IPS DF 19.7 (cell line): Measurements from ENCODE around the gene MAML2.

Source experiments
- DNase-seq: peaks from one replicate; pipeline ENCODE4 v3.0.0-alpha.2; 2013; ENCODE audit warnings: low read depth, low spot score

MAML2 gene

DNA sequence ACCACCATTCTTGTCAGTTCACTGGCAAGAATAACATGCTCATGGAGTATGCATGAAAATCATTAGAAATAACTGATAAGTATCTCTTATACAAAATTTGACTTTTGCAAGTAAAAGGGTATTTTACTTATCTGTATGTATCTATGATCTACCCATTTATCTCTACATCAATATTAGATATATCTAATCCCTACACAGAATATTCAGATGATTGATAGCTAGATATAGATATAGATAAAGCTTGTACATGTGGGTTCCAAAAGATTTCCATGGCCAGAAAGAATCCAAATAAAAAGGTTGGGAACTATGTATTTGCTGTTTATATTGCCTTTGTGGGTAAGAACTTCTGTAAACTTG is 185.5 kb downstream of the MAML2 start:
- DNase-seq = no peak

DNA sequence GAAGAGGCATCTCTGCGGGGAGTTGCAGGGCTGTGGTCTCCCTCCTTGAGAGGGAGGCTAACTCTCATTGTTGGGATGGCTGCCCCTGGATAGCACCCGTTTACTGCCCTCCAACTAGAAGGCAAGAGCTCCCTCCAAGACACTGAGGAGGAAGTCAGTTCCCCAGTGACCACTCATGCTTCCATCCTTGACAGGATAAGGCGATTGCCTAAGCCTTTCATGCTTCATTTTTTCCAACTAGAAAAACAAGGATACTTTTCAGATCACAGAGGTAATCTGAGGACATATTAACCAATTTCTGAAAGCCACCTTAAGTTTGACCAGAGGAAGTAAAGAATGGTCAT is 186.6 kb downstream of the MAML2 start:
- no peak for DNase-seq

DNA sequence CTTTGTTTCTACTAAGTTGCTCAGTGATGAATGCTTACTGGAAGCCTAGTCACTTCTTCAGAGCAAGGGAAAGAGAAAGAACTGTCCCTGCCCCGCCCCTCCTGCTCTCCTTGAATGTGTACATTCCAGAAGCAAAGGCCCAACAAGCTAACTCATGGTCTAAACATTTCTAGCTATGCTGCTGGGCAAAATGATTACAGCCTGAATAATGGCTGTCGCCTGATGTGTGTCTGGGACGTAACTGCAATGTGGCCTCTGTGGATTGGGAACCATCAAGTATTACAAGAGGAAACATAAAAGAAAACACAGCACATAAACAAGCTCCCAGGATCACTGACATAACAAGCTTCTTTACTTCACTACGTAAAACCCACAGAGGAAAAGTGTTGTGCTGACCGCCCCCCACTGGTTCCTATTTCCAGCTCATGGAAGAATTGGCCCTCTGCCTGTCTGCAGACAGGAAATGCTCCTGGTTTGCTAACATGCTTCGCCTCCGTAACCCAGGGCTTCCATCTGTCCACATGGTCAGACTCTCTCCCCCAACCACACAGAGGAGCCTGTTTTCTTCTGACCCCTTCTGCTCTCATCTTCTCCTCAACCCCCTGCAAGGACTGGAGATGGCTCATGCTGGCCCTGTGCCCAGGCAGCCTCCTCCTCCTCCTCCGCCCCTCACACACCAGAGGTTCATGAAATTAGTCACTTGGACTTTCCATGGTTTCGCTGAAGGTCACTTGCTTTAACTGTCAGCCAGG is 187.2 kb downstream of the MAML2 start:
- no peak for DNase-seq

DNA sequence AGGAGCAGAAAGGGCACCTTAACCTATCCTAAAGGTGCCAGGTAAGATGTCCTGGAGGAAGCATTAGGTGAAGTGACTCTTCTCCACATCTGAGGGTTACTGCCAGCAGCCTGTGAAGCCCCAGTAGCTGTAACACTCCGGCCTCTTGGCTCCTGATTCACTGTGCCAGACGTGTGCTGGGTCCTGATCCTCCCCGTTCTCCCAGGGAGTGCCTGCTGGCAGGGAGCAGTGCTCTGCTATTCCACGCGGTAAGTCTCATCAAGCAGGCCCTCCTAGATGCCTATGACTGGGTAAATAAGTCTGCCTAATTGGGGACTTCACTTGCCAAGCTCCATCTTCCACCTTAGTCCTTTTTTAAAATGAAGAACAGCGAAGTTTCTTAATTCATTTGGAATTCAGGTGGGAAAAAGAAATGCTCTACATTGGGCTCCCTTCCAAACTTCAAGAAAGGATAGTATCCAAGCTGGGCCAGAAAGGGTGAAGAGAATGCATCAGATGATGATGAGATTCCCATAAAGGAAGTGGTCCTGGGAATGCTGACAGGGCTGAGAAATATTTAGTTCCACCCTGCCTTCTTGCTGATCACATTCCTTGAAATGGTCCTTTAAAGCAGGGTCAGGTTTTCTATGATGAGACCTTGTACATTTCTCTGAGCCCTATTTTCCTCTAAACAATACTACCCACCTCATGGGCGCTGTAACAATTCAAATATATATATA is 188.0 kb downstream of the MAML2 start:
- DNase-seq = no peak

DNA sequence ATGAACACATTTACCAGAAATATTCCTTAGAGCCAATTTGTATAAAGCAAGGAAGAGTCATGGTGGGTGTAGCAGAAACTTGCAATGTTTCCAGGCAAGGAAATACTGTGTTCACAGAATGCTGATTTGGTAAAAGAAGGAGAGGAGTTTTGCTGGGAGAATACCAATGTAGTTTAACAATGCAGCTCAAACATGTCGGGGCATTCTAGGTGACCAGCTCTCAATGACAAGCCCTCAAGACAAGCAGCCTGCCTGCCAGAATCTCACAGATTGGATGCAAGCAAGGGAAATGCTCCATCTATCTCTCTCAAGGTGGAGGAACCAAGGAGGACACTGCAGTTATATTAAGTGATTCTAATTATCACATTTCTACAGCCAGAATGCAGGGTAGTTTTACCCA is 190.4 kb downstream of the MAML2 start:
- no peak for DNase-seq

DNA sequence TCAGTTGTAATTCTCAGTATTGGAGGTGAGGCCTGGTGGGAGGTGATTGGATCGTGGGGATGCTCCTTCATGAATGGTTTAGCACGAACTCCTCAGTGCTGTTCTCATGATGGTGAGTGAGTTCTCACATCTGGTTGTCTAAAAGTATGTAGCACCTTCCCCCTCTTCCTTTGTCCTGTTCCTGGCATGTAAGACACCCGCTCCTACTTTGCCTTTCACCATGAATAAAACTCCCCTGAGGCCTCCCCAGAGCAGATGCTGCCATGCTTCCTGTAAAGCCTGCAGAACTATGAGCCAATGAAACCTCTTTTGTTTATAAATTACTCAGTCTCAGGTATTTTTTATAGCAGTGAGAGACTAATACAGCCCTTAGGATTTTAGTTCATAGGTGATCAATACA is 191.5 kb downstream of the MAML2 start:
- DNase-seq = no peak

DNA sequence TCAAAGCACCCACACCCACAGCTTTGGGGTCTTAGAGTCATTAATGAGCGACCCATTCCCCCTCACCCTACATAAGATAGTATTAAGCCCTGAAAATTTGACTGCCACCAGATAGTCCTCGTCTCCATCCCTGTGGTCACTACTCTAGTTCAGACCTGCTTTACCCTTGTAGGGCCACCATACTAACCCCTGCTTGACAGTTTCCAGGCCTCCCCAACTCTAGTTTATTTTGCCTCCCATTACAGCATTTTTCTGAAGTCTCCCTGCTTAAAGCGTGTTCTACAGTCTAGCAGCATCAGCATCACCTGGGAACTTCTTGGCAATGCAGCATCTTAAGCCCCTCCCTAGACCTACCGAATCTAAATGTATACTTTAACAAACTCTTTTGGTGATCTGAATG is 192.4 kb downstream of the MAML2 start:
- DNase-seq = no peak

DNA sequence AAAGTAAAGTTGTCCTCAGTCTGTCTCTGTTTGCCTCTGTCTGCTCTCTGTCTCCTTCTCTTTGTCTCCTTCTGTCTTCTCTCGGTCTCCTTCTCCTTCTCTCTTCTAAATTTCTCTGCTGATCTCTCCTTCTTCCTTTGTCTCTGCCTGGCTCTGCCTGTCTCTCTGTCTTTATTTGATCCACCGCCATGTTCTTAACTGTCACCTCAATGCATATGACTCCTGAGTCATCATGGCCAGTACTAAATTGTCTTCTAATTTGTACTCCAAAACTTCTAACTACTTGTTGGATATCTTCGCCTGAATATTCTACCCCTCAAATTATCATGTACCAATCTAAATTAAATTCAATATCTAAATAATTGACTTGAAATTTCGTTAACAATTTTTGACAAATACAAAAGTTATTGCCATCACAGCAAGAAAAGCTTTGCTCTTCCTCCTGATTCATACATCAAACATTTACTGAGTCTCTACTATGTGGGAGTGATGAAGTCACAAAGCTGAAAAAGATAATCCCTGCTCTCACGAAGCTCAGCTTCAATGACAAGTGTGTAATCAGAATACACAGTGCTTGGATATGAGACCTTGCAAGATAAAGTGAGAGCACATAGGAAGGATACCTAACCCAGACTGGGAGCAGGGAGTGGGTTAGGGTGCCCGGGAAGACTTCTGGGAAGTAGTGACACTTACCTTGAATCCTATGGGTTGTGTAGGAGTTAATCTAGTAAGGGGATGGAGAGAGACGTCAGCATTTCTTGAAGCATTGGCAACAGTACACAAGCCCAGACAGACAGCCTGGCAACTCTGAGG is 193.0 kb downstream of the MAML2 start:
- no peak for DNase-seq

DNA sequence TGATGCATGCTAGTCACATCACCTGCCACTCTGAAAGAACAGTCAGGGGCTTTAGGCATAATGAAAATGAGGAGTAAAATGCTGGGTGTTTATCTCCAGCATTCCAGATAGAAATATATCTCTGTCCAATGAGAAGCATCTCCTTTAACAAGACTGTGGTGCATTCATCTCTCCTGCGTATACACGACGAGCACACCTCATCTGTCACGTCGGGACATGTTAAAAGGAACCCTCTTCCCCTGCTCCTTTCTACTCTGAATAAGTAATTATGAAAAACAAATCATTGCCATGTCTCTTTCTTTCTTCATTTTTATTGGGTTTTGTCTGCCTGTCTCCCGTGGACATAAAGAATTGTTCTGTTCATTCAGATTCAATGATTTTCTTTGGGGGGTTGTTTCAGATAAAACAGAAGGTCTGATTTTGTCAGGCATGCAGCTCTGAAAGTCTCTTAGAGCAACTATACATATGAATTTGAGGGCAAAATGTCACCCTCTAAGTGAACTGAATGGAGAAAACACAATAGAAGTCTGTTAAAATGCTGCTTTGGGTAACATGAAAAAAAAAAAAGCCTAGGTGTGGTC is 195.0 kb downstream of the MAML2 start:
- DNase-seq = no peak

DNA sequence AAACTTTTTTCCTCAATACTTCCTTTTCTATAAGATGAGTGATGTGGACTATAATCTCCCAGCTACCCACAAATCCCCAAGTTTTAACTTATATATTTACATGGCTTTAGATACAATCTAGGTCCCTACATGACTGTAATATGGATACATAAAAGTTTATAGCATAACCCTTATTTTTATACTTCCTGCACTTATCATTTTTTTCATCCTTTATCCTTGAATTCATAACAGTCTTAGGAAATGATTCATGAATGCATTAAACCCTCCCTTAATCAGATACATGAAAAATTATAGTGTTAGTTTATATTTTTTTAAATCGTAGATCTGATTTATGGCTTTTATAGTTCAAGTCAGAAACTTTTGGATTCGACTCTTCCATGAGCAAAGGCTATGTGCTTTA is 195.8 kb downstream of the MAML2 start:
- DNase-seq = no peak

DNA sequence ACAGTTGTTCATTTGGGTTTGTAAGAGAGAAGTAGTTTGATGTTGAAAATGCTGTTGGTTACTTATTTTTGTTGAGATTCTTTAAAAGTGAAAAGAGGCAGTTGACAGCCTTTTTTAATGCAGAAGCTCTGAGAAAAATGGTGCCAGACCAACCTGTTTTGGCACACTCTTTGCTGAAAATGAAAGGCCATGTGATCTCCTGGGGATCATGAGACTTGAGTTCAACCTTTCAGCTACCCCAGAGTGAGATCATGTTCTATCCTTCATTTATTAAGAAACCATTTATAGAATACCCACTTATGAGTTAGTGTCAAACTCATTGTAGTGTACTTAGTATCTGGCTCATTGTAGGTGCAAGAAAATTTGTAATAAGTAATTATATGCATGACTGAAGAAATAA is 196.2 kb downstream of the MAML2 start:
- DNase-seq = no peak

DNA sequence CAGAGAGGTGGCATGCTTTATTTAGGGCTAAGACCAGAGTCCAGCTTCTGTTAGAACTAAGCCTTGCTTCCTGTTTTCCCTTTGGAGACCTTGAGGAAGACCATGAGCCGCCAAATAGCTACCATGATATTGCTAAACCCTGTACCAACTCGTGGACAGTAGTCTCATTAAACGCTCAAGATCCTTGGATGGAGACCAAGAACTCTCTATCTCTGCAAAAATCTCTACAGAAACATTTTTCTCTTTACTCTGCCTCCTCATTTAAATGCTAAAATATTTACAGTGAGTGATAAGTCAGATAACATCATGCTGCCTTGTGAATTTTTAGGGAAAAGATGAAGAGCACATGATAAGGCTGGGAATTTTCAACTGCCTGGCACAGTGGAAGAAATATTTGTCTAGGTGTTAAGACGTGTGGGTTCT is 197.8 kb downstream of the MAML2 start:
- no peak for DNase-seq

DNA sequence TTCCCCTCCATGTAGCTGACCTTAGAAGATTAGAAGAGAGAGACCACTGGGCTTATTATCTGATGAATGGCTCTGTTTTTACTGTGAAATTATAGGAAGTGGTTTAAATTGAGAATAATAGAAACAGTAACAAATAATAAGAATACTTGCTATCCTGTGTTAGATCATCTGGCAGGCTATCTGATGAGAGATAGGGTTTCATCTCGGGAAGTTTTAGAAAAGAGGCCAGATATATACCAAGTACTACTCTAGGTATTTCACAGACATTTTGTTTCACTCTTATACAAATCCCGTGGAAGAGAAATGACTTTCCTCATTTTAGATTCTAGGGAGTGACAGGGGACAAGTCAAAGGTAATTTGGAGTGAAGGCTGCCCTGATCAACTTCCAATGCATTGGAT is 198.4 kb downstream of the MAML2 start:
- DNase-seq = no peak

DNA sequence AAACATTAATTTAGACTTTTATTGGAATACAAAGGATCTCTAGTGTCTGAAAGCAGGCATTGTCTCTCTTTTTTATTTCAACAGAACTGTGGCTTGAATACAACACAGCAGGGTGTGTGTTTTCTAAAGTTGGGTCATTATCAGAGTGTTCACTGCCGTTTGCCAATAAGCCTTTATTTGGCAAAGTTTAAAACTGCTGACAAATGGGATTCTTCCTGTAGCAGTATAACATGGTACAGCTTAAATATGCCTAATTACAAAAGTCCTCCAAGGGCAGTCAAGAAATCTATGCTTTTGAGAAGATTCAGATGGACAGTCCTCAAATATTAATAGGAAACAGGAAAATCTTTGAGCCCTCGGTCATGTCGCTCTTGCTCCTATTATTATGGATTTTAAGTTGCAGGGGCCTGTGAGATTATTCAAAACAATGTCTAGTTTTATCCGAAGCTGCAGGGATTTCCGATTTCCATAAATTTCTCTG is 199.9 kb downstream of the MAML2 start:
- DNase-seq = no peak

DNA sequence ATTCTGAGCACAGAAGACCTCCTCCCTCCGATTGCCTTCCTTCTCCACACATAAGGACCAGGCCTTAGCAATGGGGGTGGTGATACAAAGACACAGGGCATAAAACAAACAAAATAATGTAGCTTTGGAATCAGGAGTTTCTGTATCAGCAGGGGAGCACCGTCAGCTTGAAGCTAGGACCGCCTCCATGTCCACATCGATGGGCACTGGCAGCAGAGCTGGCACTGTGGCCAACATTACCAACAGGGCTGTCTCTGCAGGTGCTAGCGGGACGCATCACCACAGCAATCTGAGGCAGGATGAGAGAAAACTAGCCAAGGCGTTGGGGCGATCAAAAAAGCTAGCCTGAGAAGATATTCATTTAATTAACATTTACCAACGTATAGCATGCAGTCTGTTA is 201.4 kb downstream of the MAML2 start:
- DNase-seq = no peak

DNA sequence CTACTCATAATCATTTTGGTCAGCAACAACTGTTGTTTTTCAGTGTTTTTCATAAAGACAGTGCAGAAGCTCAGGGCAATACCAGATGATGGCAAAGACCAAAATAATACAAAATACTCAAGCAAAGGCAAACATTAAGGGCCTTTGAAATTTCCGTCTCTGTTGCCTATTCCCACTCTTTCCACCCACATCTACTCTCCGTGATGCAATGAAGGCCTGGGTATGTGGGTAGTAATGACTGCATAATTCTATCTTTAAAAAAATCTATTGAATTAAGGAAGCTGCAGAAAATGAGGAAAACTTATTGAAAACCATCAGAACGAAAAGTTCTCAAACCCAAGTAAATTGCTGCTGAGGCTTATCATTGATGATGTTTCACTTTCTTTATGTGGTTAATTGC is 203.3 kb downstream of the MAML2 start:
- no peak for DNase-seq

DNA sequence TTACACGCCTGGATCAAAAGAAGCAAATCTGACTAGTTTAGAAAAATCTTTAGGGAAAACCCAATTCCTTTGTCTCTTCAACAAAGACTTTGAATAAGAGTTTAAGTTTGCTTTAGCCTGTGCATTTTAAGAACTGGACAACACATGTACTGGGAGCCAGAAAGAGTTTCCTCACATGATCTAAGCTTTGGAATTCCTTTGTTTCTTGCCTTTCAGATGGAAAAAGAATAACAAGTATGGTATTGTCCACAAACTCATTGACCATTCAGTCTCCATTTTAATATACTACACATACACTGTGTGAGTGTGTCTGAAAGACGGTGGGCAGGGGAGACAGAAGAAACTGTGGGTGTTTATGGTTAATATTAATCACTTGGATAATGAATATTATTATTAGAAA is 205.6 kb downstream of the MAML2 start:
- no peak for DNase-seq

DNA sequence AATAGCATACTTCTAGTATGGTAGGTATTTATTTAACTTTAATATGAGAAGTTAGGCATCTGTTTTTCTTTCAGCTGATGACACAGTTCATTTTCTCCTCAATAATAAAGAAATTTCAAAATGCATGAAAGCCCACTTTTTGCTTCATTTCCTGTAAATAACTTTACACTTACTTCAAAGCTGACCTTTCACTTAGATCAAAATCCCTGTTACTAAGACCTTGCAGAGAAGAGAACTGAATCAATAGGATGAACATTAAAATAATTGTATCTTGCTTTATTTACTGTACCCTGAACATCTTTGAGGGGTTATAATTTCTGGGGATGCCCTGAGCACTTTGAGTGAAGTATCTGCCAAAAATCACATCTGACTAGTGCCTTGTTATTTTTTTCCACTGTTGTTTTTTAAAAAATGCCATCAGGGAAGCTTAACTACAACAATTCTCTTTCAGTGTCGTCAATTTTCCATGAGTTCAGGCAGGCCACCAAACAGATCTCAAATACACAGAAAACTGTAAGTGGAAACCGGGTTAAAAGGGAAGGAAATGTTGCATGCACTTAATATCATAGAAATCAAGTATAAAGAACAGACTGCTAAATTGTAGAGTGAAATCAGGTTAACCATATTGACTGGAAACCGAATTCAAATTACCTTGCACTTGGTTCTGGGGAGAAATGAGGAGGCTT is 206.2 kb downstream of the MAML2 start:
- no peak for DNase-seq

DNA sequence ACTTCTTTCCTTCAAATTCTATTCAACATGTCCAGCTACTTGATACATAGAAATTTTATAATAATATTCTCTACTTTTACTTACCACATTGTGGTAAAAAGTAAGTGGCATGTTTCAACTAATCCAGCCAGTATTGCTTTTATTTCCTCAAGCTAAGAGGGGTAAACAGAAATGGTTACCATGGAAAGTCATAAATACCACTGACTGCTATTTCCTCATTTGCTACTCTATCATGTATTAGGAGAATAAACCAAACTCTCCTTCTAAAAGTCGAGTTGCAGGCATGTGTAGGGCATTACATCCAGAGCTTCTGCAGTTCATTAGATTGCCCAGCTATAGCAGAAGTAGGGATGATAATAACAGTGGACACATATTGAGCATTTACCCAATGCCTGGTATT is 208.4 kb downstream of the MAML2 start:
- DNase-seq = no peak

DNA sequence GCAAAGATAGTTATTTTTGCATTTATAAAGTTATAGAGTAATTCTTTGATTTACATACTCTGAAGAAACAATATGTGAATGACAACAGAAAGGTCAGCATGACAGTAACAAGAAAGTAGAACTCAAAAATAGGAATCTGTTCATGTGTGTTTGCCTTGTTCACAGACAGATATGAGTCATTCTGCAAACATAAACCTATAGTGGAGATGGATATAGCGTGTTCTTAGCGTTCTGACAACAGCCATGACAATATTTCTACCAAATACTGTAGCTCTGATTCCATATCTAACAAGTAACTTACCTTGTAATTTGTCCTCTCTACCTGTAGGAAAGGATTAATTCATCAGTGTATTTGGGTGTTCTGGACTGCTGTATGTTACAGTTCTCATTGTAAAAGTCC is 210.6 kb downstream of the MAML2 start:
- no peak for DNase-seq

DNA sequence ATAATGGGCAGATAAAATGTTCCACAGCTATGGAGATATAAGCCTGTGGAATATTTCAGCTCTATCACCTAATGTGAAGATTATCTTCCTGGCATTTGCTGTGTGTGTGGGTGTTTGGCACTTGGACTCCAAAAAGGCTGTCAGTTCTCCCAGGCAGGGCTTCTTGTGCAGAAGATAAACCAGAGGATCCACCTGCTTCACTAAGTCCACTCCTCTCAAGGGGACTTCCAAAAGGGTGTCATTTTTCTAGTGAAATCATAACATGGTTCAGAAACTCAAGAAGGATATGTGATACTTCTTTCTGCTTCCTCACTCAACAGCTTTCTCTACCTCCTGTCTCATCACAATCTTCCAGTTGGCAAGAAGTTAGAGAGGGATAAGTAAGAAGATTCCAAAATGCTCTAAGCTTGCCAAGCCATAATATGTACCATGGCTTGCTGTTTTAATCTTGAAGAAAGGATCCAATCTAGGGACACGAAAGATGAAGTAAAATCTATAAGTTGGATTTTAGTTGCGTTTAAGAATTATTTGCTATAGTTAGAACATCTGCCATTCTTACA is 212.9 kb downstream of the MAML2 start:
- DNase-seq = no peak
